ENCODE measurements around the gene DVL1.

The DVL1 gene

DNA sequence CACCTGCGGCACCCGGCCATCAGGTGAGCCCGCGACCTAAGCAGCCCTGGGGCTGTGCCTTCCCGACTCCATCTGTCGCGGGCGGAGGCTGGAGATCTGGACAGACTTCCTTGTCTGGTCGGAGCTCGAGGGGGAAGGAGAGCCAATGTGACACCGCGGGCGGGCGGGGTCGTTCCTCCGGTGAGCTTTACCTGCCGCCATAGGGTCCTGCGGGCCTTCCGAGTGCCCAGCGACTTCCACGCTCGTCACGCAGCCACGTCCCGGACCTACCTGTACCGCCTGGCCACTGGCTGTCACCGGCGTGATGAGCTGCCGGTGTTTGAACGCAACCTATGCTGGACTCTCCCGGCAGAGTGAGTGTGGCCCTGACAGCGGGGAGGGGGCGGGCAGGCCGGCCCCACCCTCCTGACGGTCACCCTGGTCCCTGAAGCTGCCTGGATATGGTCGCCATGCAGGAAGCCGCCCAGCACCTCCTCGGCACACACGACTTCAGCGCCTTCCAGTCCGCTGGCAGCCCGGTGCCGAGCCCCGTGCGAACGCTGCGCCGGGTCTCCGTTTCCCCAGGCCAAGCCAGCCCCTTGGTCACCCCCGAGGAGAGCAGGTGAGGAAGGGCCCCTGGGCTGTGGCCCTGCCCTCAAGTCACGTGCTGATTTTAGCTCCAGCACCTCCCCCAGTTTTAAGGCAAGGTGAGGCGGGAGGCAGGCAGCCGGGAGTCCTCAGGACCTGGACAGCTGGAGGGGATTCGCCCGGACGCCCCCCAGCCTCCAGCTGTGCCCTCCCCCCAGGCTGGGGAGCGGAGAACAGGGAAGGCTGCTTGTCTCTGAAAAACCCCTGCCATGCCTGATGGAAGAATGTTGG lies 39.7 kb downstream of the DVL1 start:
- peak; percentile 22 for DNase-seq

- no peak for DNase-seq
These were observed 40.4 kb downstream of the DVL1 start for GRCh38 chr1:1308756-1309250.

DNA sequence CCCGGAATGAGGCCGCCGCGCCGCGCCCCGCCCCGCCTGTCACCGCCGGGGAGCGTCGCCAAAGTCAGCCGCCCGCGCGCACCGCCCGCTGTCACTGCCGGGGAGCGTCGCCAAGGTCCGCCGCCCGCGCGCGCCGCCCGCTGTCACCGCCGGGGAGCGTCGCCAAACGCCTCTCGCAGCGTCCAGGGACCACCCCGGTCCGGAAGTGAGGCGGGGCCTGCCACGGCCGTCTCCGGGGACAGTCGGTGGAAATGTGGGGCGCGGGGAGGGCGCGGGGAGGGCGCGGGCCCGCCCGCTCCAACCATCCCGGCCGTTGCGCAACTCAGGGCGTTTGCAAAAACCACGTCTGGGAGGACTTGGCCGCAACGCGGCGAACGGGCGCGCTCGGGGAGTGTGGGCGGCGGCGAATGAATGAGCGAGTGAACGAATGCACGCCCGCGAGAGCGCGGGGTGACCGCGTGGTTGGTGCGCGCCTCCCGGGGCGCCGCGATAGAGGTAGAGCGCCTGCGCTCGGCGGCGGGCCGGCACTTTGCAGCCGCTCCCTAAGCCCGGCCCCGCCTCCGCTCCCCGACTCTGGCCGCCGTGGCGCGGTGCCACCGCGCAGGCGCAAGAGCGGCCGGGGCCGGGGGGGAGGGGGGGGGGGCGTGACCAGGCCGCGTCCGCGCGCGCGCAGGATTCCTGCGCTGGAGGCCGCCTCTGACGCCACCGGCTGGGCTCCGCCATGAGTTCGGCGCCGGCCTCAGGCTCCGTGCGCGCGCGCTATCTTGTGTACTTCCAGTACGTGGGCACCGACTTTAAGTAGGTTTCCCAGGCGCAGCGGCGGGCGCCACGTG lies 41.1 kb downstream of the DVL1 start, which contains the start of the genes ACAP3 and PUSL1:
ACAP3 (minus strand) TSS at position 8 of the 833 bp plus-strand sequence. CDS start 115 bp downstream, outside the sequence.
PUSL1 (plus strand) TSS at position 675 of the 833 bp plus-strand sequence; CDS start at position 722, 47 bp downstream.
- peak; percentile 92 for DNase-seq

- no peak for DNase-seq
These were observed 41.8 kb downstream of the DVL1 start for GRCh38 chr1:1307261-1307922.

DNA sequence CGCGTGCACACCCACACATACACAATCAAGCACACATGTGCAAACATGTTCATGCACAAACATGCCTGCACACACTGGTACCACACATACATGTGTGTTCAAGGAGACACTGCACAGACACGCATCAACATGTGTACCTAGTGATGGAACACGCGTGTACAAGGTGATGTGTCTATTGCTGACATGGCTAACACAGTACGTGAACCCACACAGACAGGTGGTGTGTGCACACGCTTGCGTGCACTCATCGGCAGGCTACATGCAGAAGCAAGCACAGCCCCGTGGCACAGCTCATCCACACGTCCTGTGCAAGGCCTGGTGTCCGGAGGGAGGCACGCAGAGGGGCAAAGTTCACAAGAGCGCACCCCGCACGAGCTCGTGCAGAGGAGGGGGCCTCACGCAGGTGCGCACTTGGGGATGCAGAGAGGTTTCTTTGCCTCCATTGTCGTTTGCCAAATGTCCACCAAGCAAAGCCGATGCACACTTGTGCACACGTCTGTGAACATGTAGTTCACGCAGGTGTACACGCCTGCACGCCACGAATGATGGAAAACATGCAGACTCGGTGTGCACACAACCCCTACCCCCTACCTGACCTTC lies 42.5 kb downstream of the DVL1 start:
- peak; percentile 54 for DNase-seq

- DNase-seq: peak; percentile 61
These were observed 43.1 kb downstream of the DVL1 start for GRCh38 chr1:1306070-1306660.

- peak; percentile 85 for DNase-seq
These were observed 43.7 kb downstream of the DVL1 start for GRCh38 chr1:1305300-1306069.

- peak; percentile 96 for DNase-seq
These were observed 44.6 kb downstream of the DVL1 start for GRCh38 chr1:1304331-1305299.

- no peak for DNase-seq
These were observed 45.5 kb downstream of the DVL1 start for GRCh38 chr1:1303736-1304135.

DNA sequence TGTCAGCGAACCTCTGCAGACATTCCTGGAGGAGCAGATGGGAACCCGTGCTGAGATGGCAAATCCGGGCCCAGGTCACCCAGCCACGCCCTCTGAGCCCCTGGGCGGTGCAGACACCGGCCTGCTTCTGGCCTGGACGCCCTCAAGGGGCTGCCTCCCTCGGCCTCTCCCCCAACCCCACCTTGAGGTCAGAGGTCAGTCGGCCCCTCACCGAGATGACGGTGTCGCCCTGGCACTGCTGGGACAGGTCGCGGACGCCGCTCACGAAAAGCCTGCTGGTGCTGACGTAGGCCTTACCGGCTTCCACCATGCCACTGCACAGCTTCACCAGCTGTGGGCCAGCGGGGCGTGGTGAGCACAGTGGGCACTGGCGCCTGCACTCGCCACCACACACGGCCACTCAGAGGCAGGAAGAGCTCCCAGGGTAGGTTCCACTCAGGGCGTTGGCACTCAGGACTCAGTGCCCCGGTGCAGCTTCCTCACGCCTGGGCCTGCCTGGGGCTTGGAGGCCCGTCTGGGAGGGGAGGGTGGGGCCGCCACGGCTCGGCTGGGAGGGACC lies 46.2 kb downstream of the DVL1 start:
- peak; percentile 46 for DNase-seq

DNA sequence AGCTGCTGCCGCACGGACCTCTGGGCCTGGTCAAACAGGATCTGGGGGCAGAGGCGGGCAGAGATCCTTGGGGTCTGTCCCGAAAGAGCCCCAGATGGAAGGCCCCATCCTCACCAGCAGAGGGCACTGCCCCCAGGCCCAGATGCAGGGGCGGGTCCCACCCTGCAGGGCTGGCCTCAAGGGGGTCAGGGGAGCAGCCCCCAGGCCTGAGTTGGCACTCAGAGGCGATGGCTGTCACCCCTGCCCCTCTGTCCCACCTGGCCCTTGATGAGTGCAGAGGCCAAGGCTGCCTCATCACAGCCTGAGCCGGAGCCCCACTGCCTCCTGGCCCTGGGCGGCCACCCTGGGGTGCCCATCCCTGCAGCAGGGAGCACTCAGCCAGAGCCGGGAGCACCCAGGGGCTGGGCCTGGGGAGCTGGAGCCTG lies 47.2 kb downstream of the DVL1 start:
- no peak for DNase-seq

DNA sequence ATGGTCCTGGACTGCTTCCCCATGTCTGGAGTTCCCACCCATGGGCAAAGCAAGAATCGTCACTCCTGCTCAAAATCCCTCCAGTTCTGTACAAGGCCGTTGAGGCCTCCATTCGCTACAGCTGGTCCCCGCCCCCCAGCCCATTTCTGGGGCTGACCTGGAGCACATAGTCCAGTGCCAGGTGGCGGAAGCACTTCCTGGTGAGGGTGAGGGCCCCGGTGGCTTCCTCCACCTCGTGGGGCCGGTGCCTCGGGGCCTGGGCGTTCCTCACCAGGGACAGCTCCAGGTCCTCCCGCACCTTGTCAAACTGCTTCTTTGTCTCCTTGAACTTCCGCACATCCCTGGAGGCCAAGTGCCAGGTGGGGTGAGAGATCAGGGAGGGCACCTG lies 48.9 kb downstream of the DVL1 start:
- no peak for DNase-seq

GRCh38 chr1:1299686-1300351 lies 49.4 kb downstream of the DVL1 start:
- peak; percentile 49 for DNase-seq

DNA sequence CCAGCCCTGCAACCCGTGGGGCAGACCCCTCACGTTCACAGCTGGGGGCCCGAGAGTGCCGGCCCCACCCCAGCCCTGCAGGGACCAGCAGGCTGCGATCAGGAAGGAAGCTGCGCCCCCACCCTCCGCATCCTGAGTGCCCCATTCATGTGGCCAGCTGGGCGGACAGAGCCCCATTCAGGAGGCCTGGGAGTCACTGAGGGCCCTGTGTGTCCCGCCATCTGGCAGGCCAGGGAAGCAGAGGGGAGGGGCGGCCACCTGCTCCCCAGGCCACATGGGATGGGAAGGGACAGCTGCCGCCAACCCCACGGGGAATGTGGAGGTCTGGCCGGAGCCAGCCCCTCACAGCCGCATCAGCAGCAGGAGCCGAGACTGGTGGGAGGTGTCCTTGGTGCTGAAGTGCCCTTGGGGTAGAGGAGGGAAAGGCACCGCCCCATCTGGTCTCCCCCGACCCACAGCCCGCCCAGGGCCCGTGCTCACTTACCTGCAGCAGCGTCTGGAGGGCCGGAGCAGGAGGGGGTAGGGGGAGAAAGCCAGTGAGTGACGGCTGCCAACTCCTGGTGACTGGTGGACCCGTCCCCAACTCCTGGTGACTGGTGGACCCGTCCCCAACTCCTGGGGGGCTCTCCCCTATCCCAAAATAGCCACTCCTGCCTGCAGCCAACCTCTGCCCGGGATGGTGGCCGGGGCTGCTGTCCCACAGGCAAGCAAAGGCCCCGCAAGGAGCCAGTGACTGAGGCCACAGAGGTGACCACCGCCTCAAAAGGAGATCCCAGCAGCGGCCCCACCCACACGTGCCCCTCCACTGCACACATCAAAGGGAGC lies 50.1 kb downstream of the DVL1 start:
- peak; percentile 83 for DNase-seq

DNA sequence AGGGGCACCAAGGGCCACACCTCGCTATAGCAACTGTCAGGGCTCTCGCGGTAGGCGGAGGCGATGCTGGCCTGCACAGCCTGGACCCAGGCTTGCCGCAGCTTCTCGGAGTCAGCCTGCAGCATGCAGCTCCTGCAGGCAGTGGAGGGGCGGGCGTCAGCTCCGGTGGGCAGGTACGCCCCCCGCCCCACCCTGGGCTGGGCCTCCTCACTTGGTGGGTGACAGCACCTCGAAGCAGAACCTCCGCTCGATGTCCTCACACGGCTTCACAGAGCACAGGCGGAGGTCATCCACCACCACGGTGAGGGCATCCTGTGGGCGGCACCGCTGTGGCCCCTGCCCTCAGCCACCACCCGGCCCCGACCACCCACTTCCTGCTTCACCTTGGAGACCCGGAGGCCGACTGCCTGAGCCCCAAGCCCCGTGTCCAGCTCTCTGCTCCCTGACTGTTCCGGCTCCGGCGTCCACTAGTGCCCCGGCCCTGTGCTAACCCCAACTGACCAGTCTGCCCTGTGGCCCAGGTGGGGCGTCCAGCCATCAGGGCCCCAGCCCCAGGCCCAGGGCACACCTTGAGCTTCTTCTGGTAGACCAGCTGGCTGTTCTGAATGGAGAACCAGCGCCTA lies 51.3 kb downstream of the DVL1 start:
- no peak for DNase-seq

DNA sequence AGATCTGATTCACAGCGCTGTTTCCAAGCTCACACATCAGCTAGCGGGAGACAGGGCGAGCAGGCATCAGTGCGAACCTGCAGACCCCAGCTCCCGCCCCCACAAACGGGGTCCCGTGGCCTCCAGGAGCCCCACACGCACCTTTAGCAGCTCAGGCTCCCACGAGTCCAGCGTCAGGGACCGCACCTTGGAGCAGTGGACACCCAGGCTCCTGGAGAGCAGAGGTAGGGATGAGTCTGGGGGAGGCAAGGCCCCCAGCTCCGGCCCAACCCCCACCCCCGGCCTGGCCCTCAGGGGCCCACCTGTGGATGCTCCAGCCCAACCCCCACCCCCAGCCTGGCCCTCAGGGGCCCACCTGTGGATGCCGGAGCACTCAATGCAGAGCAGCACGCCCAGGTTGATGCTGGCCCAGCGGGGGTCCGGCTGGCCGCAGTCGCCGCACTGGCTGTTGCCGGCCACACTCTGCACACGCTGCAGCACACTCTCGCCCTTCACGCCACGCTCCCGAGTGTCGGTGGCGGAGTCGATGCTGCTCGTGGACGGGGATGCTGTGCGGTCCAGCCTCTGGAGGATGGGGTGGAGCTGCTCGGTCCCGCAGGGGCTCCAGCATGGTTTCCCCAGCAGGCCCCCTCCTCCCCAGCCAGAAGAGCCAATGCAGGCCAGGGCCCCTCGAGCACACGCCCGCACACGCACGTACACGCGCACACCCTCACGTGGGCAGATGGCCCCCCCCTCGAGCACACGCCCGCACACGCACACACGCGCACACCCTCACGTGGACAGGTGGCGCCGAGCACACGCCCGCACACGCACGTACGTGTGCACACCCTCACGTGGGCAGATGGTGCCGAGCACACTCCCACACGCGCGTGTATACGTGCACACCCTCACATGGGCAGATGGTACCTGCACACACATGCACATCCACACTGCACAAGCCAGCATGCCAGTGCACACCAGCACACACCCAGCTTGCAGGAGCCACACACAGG lies 52.9 kb downstream of the DVL1 start:
- DNase-seq: no peak
